Caco-2 (cell line): ENCODE data around the gene HSPA1B. TPM values are rescaled to one million over a fixed set of nuclear protein-coding genes. Genes with fewer than 3 reads are reported as not detected.
"Not testable (repeated sequence)": the region's sequence is repeated elsewhere in the genome, so short reads cannot be mapped to it uniquely, and the experiment has no call there.

Source experiments
- BruUV-seq: library from RNA; stranded (reverse); fragments of 400-500 nt; replicated peaks from 2 replicates; lab custom pipeline; 2021; lab: Mats Ljungman, UMichigan
- CTCF ChIA-PET: fragments of 300-600 bp; sonication (Branson Sonifier 250); formaldehyde crosslinking; loops from one replicate; lab custom pipeline; 2022; ENCODE audit warnings: antibody characterized with exemption; lab: Charles Lee
- POLR2A ChIA-PET: fragments of 300-600 bp; sonication (Branson Sonifier 250); formaldehyde crosslinking; loops from one replicate; lab custom pipeline; 2022; ENCODE audit warnings: antibody characterized with exemption; lab: Charles Lee
- DNase-seq, 2 experiments: peaks; one replicate each; pipeline versions ENCODE4 v3.0.0 to v3.0.0-alpha.2; 2020 to 2022
- H3K27me3 ChIP-seq: replicated peaks from 2 replicates; pipeline ENCODE4 v1.6.0; 2011; ENCODE audit warnings: low read length; ENCODE audit not compliant: control insufficient read depth, insufficient read depth
- H3K36me3 ChIP-seq: 2 replicates; pipeline ENCODE4 v1.5.1; 2011; ENCODE audit warnings: low read length; ENCODE audit not compliant: control insufficient read depth, insufficient read depth
- H3K4me1 ChIP-seq: fragments of 250-450 bp; sonication (Bioruptor Pico); 2 replicates; pipeline ENCODE4 v1.5.1; 2020; ENCODE audit warnings: mild to moderate bottlenecking
- H3K4me3 ChIP-seq: 2 replicates; pipeline ENCODE4 v1.5.1; 2011; ENCODE audit warnings: low read depth, mild to moderate bottlenecking, control low read depth, low read length
- H3K9me3 ChIP-seq: fragments of 250-450 bp; sonication (Bioruptor Pico); 2 replicates; pipeline ENCODE4 v1.5.1; 2020; ENCODE audit warnings: mild to moderate bottlenecking, moderate library complexity
- H3K27ac Mint-ChIP-seq: one replicate; pipeline ENCODE4 v1.8.0; 2022; ENCODE audit warnings: mixed read lengths; ENCODE audit not compliant: unreplicated experiment
- H3K27me3 Mint-ChIP-seq: one replicate; pipeline ENCODE4 v1.8.0; 2022; ENCODE audit warnings: mixed read lengths; ENCODE audit not compliant: insufficient read depth, unreplicated experiment
- H3K36me3 Mint-ChIP-seq: one replicate; pipeline ENCODE4 v1.8.0; 2022; ENCODE audit warnings: mild to moderate bottlenecking, mixed read lengths; ENCODE audit not compliant: insufficient read depth, unreplicated experiment
- H3K4me1 Mint-ChIP-seq: one replicate; pipeline ENCODE4 v1.8.0; 2022; ENCODE audit warnings: low read depth, mixed read lengths; ENCODE audit not compliant: unreplicated experiment
- H3K4me3 Mint-ChIP-seq: one replicate; pipeline ENCODE4 v1.8.0; 2022; ENCODE audit warnings: mild to moderate bottlenecking, moderate library complexity, mixed read lengths; ENCODE audit not compliant: unreplicated experiment
- H3K9me3 Mint-ChIP-seq: one replicate; pipeline ENCODE4 v1.8.0; 2022; ENCODE audit warnings: mixed read lengths; ENCODE audit not compliant: unreplicated experiment
- CTCF ChIP-seq, 2 experiments: fragments of 200-600 bp in 1 of 2; IDR thresholded peaks; 1 replicate in 1 of 2; 2 replicates in 1 of 2; pipeline versions ENCODE4 v1.5.1 to v1.8.0; 2011 to 2022; ENCODE audit warnings: antibody characterized with exemption in 1 of 2, control low read depth in 1 of 2, inconsistent platforms in 1 of 2, low read depth in 1 of 2, low read length in 1 of 2, mild to moderate bottlenecking in 1 of 2, moderate library complexity in 1 of 2; ENCODE audit not compliant: insufficient read depth in 1 of 2, severe bottlenecking in 1 of 2, unreplicated experiment in 1 of 2
- intact Hi-C: fragments of 100-400 bp; cut with micrococcal nuclease; formaldehyde crosslinking; loops from one replicate; pipeline ENCODE4 v1.10.0; 2022; ENCODE audit not compliant: unreplicated experiment
- total RNA-seq: library from RNA; stranded (reverse); gene quantifications from 2 replicates; pipeline ENCODE4 v1.2.3, GENCODE V29; 2022

The HSPA1B gene
- total RNA-seq, 1 experiment from 2014 or later, result 99.0 TPM

DNA sequence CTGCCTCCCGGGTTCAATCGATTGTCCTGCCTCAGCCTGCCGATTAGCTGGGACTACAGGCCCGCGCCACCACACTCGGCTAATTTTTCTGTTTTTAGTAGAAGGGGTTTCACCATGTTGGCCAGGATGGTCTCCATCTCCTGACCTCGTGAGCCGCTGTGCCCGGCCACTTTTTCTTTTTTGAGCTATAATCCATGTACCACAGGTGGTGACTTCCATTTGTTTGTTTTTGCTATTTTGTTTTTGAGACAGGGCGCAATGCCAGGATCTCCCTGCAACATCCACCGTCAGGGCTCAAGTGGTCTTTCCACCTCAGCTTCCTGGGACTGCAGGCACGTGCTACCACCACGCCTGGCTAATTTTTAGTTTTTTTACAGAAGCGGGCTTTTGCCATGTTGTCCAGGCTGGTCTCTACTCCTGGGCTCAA lies 8.5 kb downstream of the HSPA1B start:
- CTCF ChIA-PET, result no interaction called here
- TF ChIP-seq CTCF (IDR thresholded peaks at IDR 0.05; ENCODE audit: insufficient read depth in 1 of 2, low read depth in 1 of 2, low read length in 1 of 2, severe bottlenecking in 1 of 2, unreplicated experiment in 1 of 2), result no peak
- H3K9me3 Mint-ChIP-seq, result no peaks in the 10 kb centered on the region
- no peaks in the 10 kb centered on the region for H3K27me3 ChIP-seq
- H3K36me3 ChIP-seq, result peaks cover 9% of the 10 kb centered on the region
- peaks cover 68% of the 10 kb centered on the region for H3K36me3 Mint-ChIP-seq
- no peaks in the 10 kb centered on the region for H3K9me3 ChIP-seq
- peaks cover 18% of the 10 kb centered on the region for H3K4me1 Mint-ChIP-seq
- H3K4me3 Mint-ChIP-seq, result peak overlapping the region; percentile 96
- POLR2A ChIA-PET, result interaction anchor here (1.1 kb wide), 1 partner anchor 9 kb away, joined by 3 read pairs; no protein-coding TSS in a partner anchor
- H3K4me1 ChIP-seq, result peaks cover 13% of the 10 kb centered on the region
- no peaks in the 10 kb centered on the region for H3K27me3 Mint-ChIP-seq
- intact Hi-C loops, result no loop called here
- H3K27ac Mint-ChIP-seq, result peak overlapping the region; percentile 99
- peak overlapping the region; percentile 86 for H3K4me3 ChIP-seq
- BruUV-seq, result no TSS peak
- DNase-seq, result no peak

DNA sequence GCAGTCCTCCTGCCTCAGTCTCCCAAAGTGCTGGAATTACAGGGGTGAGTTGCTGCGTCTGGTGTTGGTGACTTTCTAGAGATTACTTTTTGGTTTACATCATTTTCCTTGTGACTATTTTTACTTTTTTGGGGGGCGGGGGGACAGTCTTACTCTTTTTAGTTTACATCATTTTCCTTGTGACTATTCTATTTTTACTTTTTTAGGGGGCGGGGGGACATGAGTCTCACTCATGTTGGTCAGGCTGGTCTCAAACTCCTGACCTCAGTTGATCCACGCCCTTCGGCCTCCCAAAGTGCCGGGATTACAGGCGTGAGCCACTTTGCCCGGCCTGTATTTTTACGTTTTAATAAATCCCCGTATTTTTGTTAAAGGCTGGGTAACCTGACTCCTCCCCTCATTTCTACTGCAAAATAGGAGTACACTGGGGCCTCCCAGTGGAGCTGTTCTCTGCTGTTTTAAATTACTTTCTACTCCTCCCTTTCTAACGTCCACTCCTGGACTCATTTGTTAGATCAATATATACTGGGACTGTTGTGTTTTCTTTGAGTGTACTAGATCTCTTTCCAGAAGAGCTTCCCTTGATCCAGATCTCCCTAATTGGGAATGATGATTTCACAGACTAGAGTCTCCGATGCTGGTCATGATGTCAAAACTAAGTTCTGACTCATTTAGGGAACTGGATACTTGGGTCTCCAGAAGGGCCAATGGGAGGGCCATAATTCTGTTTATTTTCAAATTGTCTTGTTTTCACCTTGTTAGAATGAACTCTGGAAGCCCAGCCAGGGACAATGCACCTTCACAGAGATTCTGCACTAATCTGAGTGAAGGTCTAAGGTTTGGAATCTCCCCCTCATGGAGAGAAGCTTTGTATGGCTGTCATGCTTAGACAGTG lies 9.2 kb downstream of the HSPA1B start:
- Mint-ChIP-seq H3K36me3 (peaks cover 74% of the 10 kb centered on the region), H3K27ac (peak overlapping the region; percentile 99), H3K27me3 (no peaks in the 10 kb centered on the region), H3K9me3 (no peaks in the 10 kb centered on the region), H3K4me1 (peaks cover 18% of the 10 kb centered on the region), H3K4me3 (peak overlapping the region; percentile 96)
- CTCF ChIA-PET, result no interaction called here
- Histone ChIP-seq H3K27me3 (no peaks in the 10 kb centered on the region), H3K9me3 (no peaks in the 10 kb centered on the region), H3K36me3 (peaks cover 9% of the 10 kb centered on the region), H3K4me3 (peak overlapping the region; percentile 86), H3K4me1 (peaks cover 13% of the 10 kb centered on the region)
- no peak for DNase-seq
- no peak for TF ChIP-seq CTCF (IDR thresholded peaks at IDR 0.05; ENCODE audit: insufficient read depth in 1 of 2, low read depth in 1 of 2, low read length in 1 of 2, severe bottlenecking in 1 of 2, unreplicated experiment in 1 of 2)
- POLR2A ChIA-PET, result interaction anchor here (1.1 kb wide), 1 partner anchor 10 kb away, joined by 3 read pairs; no protein-coding TSS in a partner anchor
- intact Hi-C loops, result no loop called here
- no TSS peak for BruUV-seq

GRCh38 chr6:31837369-31838113 lies 10.0 kb downstream of the HSPA1B start:
- H3K27ac Mint-ChIP-seq, result peak overlapping the region; percentile 99
- Histone ChIP-seq H3K4me3 (peak overlapping the region; percentile 86; the same call in 1 of the 2 replicates), H3K27me3 (no peaks in the 10 kb centered on the region), H3K9me3 (no peaks in the 10 kb centered on the region), H3K36me3 (peaks cover 9% of the 10 kb centered on the region), H3K4me1 (peaks cover 13% of the 10 kb centered on the region)
- H3K27me3 Mint-ChIP-seq, result no peaks in the 10 kb centered on the region
- BruUV-seq, result no TSS peak
- ChIA-PET CTCF (no interaction called here), POLR2A (interaction anchor here (0.5 kb wide), 1 partner anchor 60 kb away, joined by 4 read pairs; the partner anchor contains the start of gene EHMT2)
- DNase-seq, result no peak
- no peak for TF ChIP-seq CTCF (IDR thresholded peaks at IDR 0.05; ENCODE audit: insufficient read depth in 1 of 2, low read depth in 1 of 2, low read length in 1 of 2, severe bottlenecking in 1 of 2, unreplicated experiment in 1 of 2)
- no peaks in the 10 kb centered on the region for H3K9me3 Mint-ChIP-seq
- H3K36me3 Mint-ChIP-seq, result peaks cover 83% of the 10 kb centered on the region
- peak overlapping the region; percentile 96 for H3K4me3 Mint-ChIP-seq
- intact Hi-C loops, result no loop called here
- peaks cover 18% of the 10 kb centered on the region for H3K4me1 Mint-ChIP-seq

DNA sequence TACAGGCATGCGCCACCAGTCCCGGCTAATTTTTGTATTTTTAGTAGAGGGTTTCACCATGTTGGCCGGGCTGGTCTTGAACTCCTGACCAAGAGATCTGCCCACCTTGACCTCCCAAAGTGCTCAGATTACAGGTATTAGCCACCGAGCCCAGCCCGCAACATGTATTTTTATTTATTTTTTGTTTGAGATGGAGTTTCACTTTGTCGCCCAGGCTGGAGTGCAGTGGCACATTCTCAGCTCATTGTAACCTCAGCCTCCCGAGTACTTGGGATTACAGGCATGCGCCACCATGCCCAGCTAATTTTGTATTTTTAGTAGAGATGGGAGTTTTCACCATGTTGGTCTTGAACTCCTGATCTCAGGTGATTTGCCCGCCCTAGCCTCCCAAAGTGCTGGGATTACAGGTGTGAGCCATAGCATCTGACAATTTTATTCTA lies 10.6 kb downstream of the HSPA1B start:
- Mint-ChIP-seq H3K36me3 (peaks cover 89% of the 10 kb centered on the region), H3K4me3 (peak overlapping the region; percentile 96), H3K4me1 (peaks cover 18% of the 10 kb centered on the region)
- H3K9me3 Mint-ChIP-seq, intact Hi-C loops, H3K27ac Mint-ChIP-seq, H3K36me3 ChIP-seq, H3K27me3 ChIP-seq, DNase-seq, H3K4me3 ChIP-seq, H3K27me3 Mint-ChIP-seq, BruUV-seq, H3K9me3 ChIP-seq, POLR2A ChIA-PET: not testable (repeated sequence)
- CTCF ChIA-PET, result interaction anchor here (0.6 kb wide), 1 partner anchor 358 kb away, joined by 3 read pairs; no protein-coding TSS in a partner anchor
- peaks cover 13% of the 10 kb centered on the region for H3K4me1 ChIP-seq
